ENCODE data around the gene ZNF148. TPM values are rescaled to one million over a fixed set of nuclear protein-coding genes. Genes with fewer than 3 reads are reported as not detected.

Gene ZNF148
- total RNA-seq, 1 experiment from 2014 or later = 22.9 TPM

- peak; percentile 56 for DNase-seq (ENCODE audit: low read depth)
Measured at GRCh38 chr3:125280668-125281361, 94.3 kb downstream of the ZNF148 start.

GRCh38 chr3:125278155-125278554, 97.0 kb downstream of the ZNF148 start:
- DNase-seq (ENCODE audit: low read depth) = no peak

GRCh38 chr3:125271127-125271526, 104.0 kb downstream of the ZNF148 start:
- no peak for DNase-seq (ENCODE audit: low read depth)

DNA sequence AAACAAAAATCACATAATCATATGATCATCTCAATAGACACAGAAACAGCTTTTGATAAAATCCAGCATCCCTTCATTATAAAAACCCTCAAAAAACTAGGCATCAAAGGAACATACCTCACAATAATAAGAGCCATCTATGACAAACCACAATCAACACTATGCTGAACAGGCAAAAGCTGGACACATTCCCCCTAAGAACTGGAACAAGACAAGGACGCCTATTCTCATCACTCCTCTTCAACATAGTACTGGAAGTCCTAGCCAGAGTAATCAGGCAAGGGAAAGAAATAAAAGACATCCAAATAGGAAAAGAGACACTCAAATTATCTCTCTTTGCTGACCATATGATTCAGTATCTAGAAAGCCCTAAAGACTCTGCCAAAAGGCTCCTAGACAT, 107.7 kb downstream of the ZNF148 start:
- no peak for DNase-seq (ENCODE audit: low read depth)

- no peak for DNase-seq (ENCODE audit: low read depth)
Measured at GRCh38 chr3:125266971-125267370, 108.2 kb downstream of the ZNF148 start.

DNA sequence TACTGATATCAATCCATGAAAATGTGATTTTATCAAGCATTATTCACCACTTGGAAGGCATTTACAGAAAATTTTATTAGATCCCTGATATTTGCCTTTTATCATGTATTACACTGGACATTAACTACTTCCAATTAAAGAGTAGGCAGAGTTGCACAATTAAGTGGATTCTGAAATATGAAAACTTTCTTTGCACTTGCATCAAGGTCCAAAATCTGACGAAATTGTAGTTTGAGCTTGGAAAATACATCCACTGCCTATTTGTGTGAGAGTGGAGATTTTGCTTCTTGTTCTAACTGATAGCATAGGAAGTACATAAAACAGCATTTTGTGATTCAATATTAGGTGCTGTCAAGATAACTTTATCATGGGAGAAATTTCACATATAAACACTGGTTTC, 113.0 kb downstream of the ZNF148 start:
- no peak for DNase-seq (ENCODE audit: low read depth)

DNA sequence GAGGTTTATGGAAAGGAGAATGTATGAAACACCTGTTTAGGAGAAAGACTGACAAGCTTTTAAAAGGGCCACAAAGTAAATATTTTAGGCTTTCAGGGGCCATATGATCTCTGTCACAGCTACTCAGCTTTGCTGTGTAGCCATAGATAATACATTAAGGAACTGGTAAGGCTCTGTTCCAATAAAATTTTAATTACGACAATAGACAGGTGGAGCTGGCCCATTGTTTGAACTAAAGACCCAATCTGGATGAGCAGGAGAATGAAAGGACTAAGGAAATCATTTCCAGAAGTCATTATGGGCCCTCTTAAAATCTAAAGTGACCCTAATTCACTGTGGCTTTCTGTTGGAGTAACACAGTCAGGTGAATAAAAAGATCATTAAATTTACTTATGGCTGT, 114.1 kb downstream of the ZNF148 start:
- no peak for DNase-seq (ENCODE audit: low read depth)

- DNase-seq (ENCODE audit: low read depth) = no peak
Measured at GRCh38 chr3:125260158-125260557, 115.0 kb downstream of the ZNF148 start.

DNA sequence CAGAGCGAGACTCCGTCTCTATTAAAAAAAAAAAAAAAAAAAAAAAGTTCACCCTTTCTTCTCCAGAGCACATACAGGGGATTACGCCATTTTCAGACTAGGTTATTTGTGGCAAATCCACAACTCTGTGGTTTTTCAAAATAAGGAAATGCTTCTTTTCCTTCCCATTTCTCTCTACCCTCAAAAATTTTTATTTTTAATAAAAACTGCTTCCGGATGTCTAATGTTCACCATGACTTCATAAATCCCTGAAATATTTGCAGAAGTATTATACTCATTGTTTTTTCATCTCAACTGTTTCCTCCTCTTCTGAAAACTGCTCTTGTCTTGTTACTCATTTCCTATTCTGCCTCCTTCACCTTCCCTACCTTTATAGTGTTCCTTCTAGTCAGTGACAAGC, 117.6 kb downstream of the ZNF148 start:
- DNase-seq (ENCODE audit: low read depth) = no peak

DNA sequence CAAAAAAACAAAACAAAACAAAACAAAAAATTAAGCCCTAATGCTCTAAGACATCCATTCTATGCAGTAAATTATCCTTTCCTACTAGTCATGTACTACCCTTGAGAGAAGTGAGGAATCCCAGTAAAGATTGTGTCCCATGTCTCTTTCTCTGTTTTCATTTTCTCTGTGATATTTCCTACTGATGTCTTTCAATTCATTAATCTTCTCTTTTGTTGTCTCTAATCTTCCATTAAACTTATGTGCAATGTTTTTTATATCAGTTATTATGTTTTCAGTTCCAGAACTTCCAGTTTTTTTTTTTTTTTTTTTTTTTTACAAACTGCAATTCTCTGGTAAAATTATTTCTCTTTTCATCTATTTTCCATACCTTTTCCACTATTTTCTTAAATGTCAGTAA, 118.5 kb downstream of the ZNF148 start:
- DNase-seq (ENCODE audit: low read depth) = no peak

- no peak for DNase-seq (ENCODE audit: low read depth)
Measured at GRCh38 chr3:125250973-125251372, 124.2 kb downstream of the ZNF148 start.

- no peak for DNase-seq (ENCODE audit: low read depth)
Measured at GRCh38 chr3:125246237-125246636, 128.9 kb downstream of the ZNF148 start.

DNA sequence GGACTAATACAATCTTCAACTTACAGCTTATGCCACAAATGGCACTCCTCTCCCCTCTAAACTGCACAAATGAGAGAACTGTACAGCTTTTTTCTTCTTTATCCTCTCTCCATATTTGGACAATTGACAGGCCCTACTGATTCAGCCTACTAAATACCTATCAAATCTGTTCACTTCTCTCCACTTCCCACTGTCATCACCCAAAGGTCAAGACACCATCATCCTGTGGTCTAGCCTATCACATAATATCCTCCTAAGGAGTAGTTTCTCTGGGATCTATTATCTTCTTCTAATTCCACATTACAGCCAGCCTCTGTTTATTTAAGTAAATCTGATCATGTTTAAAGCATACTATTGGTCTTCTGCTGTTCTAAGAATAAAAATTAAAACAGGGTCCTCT, 129.6 kb downstream of the ZNF148 start:
- DNase-seq (ENCODE audit: low read depth) = peak; percentile 50

DNA sequence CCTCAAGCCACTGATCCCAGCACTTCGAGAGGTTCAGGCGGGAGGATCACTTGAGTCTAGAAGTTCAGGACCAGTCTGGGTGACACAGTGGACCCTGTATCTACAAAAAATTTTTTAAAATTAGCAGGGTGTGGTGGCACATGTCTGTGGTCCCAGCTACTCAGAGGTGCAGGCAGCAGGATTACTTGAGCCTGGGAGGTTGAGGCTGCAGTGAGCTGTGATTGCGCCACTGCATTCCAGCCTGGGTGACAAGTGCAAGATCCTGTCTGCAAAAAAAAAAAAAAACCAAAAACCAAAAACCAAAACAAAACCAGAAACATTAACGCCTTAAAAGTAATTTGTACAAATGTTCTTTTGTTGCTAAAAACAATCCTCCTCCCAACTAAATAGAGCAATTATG, 134.6 kb downstream of the ZNF148 start:
- peak; percentile 32 for DNase-seq (ENCODE audit: low read depth)

- DNase-seq (ENCODE audit: low read depth) = no peak
Measured at GRCh38 chr3:125239266-125239665, 135.9 kb downstream of the ZNF148 start.

GRCh38 chr3:125238759-125239158, 136.4 kb downstream of the ZNF148 start:
- no peak for DNase-seq (ENCODE audit: low read depth)

GRCh38 chr3:125236331-125236903, 138.7 kb downstream of the ZNF148 start:
- DNase-seq (ENCODE audit: low read depth) = no peak

DNA sequence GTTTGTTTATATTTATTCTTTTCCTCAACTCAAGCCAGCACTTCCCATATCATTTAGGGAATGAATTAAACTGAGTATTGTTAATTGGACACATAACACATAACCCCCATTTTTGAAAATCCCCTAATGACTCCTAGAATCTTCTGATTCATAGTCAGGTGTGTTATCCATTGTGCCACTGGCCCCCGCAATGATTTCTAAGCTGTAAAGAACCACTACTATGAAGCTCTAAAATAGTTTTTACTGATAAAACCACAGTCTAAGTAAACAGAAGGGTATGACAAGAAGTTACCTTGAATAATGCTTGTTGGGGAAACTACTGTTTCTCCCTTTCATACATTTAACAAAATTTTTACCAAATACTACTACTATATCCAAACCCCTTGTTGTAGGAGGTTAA, 140.3 kb downstream of the ZNF148 start:
- DNase-seq (ENCODE audit: low read depth) = no peak

GRCh38 chr3:125232401-125232800, 142.7 kb downstream of the ZNF148 start:
- DNase-seq (ENCODE audit: low read depth) = no peak

DNA sequence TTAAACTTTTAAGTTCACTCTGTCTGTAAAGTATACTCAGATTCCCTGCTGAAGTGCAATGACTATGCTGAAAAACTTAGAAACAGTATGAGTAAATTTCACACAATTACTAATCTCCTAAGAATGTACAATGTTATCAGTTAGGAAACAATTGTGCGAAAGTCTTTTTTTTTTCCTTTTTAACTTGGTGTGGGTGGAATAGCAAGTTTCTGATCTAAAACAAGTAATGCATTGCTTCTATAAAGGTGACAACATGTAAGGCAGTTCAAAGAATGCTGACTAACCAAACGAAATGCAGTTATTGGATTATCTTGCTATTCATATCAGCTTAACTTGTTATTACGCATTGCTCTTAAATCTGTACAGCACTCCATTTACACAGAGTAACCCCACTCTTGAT, 143.2 kb downstream of the ZNF148 start:
- peak; percentile 71 for DNase-seq (ENCODE audit: low read depth)

- DNase-seq (ENCODE audit: low read depth) = no peak
Measured at GRCh38 chr3:125229707-125230106, 145.4 kb downstream of the ZNF148 start.

DNA sequence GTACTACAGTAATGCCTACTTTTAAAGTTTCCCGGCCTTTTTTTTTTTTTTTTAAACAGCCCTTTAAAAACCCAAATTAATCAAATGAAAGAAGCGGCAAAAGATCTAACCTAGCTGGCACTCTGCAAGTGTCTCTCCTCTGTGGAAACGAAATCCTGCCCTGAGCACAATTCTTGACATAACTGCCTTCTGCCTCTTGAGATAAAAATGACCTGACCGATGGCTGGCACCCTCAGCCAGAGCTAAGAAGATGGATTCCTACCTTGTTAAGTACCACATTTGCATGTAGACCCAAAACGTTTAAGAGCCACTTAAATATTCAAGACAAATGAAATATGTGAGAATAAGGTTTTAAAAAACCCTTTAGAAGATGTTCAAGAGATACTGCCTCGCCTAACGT, 146.0 kb downstream of the ZNF148 start:
- no peak for DNase-seq (ENCODE audit: low read depth)

DNA sequence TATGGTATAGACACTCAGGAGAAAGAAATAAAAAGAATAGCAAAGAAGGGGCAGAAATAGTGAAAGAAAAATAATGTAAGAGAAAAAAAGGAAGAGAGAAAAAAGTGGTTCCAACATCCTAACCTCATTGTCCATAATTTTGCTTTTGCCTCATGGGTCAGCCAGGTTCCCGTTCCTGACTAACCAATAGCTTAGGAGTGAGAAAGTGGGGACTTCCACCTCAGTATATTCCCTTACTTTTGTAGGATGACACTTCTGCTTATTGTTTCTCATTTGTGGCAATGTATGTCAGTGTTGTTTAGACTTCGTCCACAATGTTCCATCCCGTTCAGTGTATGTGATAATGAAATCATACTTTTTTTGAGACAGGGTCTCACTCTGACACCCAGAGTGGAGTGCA, 153.3 kb downstream of the ZNF148 start:
- no peak for DNase-seq (ENCODE audit: low read depth)
